ENCODE measurements around the gene TGDS.
"Not testable (repeated sequence)": the region's sequence is repeated elsewhere in the genome, so short reads cannot be mapped to it uniquely, and the experiment has no call there.

TGDS gene

GRCh38 chr13:94550062-94550738, 45.8 kb downstream of the TGDS start:
- DNase-seq (ENCODE audit: low read depth in 2 of 2): no peak

GRCh38 chr13:94549232-94550061, 46.5 kb downstream of the TGDS start:
- peak; percentile 84 to 88 for DNase-seq (ENCODE audit: low read depth in 2 of 2)

GRCh38 chr13:94548821-94549231, 47.1 kb downstream of the TGDS start:
- peak in 1 of 2 donors; percentile 6 for DNase-seq (ENCODE audit: low read depth in 2 of 2)

- no peak for DNase-seq (ENCODE audit: low read depth in 2 of 2)
Measured at GRCh38 chr13:94548382-94548781, 47.6 kb downstream of the TGDS start.

GRCh38 chr13:94546061-94546839, 49.7 kb downstream of the TGDS start:
- no peak for DNase-seq (ENCODE audit: low read depth in 2 of 2)

- DNase-seq (ENCODE audit: low read depth in 2 of 2): no peak
Measured at GRCh38 chr13:94544922-94545321, 51.0 kb downstream of the TGDS start.

GRCh38 chr13:94542917-94543316, 53.0 kb downstream of the TGDS start:
- DNase-seq (ENCODE audit: low read depth in 2 of 2): no peak

GRCh38 chr13:94537740-94538630, 58.0 kb downstream of the TGDS start:
- DNase-seq (ENCODE audit: low read depth in 2 of 2): no peak

GRCh38 chr13:94535775-94536174, 60.2 kb downstream of the TGDS start:
- no peak for DNase-seq (ENCODE audit: low read depth in 2 of 2)

GRCh38 chr13:94535231-94535630, 60.7 kb downstream of the TGDS start:
- no peak for DNase-seq (ENCODE audit: low read depth in 2 of 2)

- no peak for DNase-seq (ENCODE audit: low read depth in 2 of 2)
Measured at GRCh38 chr13:94534166-94534565, 61.8 kb downstream of the TGDS start.

- DNase-seq (ENCODE audit: low read depth in 2 of 2): not testable (repeated sequence)
Measured at GRCh38 chr13:94532278-94532677, 63.7 kb downstream of the TGDS start.

- DNase-seq (ENCODE audit: low read depth in 2 of 2): not testable (repeated sequence)
Measured at GRCh38 chr13:94526956-94527355, 69.0 kb downstream of the TGDS start.

GRCh38 chr13:94525781-94526180, 70.2 kb downstream of the TGDS start:
- DNase-seq (ENCODE audit: low read depth in 2 of 2): no peak

GRCh38 chr13:94524407-94524806, 71.5 kb downstream of the TGDS start:
- DNase-seq (ENCODE audit: low read depth in 2 of 2): no peak

All from stimulated activated CD8-positive, alpha-beta memory T cell treated with anti-CD3 and anti-CD28 coated beads, Interleukin-7, amount 100 ng/mL, for 1 hour (primary cell).